ENCODE results near the gene HBP1.
"Not testable (repeated sequence)": the region's sequence is repeated elsewhere in the genome, so short reads cannot be mapped to it uniquely, and the experiment has no call there.

HBP1 gene

DNA sequence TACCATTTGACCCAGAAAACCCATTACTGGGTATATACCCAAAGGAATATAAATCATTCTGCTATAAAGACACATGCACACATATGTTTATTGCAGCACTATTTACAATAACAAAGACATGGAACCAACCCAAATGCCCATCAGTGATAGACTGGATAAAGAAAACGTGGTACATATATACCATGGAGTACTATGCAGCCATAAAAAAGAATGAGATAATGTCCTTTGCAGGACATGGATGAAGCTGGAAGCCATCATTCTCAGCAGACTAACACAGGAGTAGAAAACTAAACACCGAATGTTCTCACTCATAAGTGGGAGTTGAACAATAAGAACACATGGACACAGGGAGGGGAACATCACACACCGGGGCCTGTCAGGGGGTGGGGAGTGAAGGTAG lies 13.1 kb upstream of the HBP1 start:
- DNase-seq = not testable (repeated sequence)

DNA sequence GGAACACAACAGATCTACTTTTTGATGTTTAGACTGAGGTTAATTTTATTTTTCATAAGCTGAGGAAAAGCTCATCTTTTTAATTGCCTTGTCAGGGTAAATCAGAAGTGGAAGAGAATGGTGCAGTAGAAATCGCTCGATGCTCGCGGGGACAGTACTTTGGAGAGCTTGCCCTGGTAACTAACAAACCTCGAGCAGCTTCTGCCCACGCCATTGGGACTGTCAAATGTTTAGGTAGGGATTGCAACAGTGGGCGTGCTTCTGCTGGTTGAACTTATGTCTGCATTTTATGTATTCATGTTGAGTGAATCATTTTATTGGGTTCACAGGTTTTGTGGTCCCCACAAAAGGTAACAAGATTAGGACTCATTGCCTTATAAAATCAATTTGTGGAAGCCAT lies 11.7 kb upstream of the HBP1 start:
- no peak for DNase-seq

- DNase-seq = no peak
Measured at GRCh38 chr7:107158028-107158427, 10.8 kb upstream of the HBP1 start.

- no peak for DNase-seq
Measured at GRCh38 chr7:107160389-107160788, 8.4 kb upstream of the HBP1 start.

DNA sequence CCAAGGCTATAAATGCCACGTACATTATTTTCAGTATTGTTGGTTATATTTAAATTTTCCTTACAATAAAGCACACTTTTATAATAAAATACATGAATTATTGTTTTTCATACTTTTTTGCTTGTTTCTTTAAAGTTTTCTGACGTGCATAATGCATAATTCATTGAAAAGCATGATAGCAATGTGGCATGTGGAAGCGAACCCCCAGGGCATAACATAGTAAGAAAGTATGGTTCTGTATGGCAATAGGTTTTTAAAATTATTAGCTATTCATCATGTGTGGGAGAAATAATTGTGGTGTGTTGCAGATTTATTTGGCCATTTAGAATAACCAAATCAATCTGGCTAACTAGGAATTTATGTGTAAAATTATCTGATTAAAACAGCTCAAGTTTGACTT lies 7.4 kb upstream of the HBP1 start:
- no peak for DNase-seq

- no peak for DNase-seq
Measured at GRCh38 chr7:107162475-107162874, 6.3 kb upstream of the HBP1 start.

DNA sequence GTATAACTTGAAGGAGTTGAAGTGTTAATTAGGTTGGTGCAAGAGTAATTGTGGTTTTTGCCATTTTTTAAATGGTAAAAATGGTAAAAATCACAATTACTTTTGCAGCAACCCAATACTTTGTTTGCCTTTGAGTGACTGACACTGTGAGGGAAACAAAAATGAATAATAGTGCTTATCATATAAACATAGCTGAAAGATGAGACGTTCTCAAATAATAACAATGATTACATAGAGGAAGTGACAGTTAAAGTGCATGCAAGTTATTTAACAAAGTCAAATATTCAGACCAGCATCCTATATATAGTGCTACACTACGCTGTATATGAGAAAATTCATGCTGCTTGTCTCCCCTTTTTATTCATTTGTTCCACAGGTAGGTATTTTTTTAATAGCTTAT lies 4.7 kb upstream of the HBP1 start:
- DNase-seq = no peak

DNA sequence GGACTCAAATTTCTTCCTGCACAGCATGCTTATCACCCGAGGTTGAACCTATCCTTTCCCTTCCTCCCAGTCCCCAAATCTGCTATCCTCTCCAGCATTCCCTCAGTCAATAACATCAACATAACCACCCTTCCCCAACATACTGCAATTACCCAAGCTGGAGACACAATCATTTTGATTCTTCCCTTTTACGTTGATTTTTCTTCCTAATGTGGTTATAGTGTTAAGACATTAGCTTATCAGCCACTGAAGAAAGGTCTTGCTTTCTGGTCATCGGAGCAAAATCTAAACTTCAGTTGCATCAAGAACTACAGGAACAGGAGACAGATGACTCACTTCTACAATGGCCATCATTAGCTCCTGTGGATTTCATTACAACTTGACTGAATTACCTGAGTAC lies 3.5 kb upstream of the HBP1 start:
- no peak for DNase-seq

- DNase-seq = no peak
Measured at GRCh38 chr7:107166736-107167426, 1.9 kb upstream of the HBP1 start.

DNA sequence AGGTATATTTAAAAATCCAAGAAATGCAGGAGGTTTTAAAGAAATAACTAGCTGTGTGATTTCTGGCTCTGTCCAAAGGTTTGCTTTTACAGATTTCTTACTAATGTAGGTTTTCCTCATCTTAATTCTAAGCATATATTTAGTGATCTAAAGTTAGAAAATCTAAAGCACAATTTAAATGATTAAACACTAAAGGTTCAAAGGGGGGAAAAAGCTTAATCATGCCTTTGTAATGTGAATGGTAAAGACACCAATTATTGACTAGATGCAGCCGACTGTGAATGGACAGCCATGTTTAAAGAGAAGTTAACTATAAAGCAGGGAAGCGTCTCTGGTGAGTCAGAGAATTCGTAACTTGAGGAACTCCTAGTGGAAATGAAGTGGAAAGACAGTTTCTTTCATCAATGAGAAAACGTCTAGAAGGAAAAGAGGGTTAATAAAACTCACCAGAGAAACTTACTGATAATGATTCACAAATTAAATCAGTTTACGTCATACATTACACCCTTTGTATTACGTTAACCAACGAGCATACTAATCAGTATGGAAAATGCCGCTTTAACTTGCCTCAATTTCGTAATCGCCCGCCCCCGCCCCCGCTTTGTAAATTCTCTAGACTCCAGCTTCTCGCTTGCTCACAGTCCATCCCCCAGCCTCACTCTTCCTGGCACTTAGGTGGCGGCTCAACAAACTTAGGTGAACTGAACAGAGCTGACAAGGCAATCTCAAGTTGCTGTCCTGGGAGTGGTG lies 1.1 kb upstream of the HBP1 start:
- DNase-seq = peak; percentile 54

- DNase-seq = peak; percentile 77
Measured at GRCh38 chr7:107169120-107170050, 582 bp downstream of the HBP1 start.

DNA sequence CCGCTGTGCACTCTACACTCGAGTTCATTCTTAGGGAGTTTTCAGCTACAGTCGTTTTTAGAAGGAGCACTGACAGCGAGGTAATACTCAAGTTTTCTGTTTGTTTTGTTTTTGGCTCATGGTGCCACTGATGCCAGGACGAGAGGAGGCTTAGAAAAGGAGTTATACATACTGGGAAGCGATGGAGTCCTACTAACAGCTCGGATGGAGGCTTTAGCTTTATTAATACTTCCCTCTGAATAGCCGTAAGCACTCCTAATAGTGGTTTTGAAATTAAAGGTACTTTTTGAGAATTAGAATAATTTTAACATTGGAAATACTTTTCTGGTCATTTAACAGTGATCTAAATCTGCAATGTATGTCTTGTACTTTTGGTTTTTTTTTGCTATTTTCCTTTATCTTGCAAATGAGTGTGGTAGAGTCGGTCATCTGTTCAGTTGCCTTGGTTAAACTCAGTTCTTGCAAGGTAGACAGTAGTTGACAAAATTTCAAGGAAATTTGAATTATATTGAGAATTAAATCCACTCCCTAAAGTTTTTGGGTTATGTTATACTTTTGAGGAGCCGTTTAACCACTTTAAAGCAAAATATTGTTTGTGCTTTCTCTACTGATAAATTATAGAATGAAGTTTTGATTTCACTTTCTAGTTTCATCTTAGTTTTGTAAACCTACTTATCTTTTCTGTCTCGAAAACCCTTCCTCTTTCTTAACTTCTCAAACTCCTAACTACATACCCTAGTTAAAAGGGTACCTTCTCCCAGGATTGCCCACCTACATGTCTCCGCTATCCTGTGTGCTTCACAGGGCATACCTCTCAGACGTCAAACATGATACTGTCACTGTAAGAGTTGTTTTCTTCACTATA lies 1.5 kb downstream of the HBP1 start:
- DNase-seq = no peak

GRCh38 chr7:107171496-107171895 lies 2.7 kb downstream of the HBP1 start:
- DNase-seq = no peak

DNA sequence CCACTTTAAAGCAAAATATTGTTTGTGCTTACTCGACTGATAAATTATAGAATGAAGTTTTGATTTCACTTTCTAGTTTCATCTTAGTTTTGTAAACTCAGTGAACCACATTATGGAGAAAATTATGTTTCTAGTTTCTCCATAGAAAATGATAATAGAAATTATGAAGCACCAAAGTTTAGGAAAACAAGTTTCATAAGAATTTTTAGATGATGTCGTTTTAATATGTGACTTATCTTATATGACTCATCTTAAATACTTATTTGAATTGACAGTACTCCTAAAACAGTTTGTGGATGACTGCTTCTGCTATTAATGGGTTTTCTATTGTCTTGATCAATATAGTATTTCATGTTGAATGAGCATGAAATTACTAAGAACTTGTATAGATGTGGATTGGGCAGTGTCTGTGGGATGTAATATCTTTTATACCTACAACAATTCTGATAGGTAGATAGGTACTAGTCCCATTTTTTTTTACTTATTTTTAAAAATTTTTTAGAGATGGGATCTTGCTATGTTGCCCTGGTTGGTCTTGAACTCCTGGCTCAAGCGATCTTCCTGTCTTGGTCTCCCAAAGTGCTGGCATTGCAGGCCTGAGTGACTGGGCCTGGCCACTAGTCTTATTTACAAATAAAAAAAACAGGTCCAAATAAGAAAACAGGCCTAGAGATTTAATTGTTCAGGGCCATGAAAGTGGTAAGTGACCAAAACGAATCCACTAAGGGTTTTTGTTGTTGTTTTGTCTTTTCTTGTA lies 3.7 kb downstream of the HBP1 start:
- no peak for DNase-seq

DNA sequence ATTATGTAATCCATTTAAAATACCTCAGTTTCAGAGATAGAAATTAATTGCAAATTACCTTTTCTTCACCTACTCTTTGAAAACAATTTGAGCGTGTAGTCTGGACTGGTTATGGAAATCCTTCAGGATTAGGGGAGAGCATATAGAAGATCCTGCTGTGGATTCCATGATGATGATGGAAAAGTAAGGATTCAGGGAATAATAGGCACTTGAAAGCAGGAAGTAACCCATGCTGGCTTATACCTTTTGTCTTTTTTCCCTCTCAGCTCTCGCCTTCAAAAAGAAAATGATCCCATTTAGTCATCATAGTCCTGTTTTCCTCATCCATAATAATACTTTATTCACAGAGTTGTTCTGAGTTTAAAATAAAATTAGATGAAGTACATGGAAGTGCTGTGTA lies 4.4 kb downstream of the HBP1 start:
- no peak for DNase-seq

- DNase-seq = no peak
Measured at GRCh38 chr7:107173691-107174406, 5.0 kb downstream of the HBP1 start.

DNA sequence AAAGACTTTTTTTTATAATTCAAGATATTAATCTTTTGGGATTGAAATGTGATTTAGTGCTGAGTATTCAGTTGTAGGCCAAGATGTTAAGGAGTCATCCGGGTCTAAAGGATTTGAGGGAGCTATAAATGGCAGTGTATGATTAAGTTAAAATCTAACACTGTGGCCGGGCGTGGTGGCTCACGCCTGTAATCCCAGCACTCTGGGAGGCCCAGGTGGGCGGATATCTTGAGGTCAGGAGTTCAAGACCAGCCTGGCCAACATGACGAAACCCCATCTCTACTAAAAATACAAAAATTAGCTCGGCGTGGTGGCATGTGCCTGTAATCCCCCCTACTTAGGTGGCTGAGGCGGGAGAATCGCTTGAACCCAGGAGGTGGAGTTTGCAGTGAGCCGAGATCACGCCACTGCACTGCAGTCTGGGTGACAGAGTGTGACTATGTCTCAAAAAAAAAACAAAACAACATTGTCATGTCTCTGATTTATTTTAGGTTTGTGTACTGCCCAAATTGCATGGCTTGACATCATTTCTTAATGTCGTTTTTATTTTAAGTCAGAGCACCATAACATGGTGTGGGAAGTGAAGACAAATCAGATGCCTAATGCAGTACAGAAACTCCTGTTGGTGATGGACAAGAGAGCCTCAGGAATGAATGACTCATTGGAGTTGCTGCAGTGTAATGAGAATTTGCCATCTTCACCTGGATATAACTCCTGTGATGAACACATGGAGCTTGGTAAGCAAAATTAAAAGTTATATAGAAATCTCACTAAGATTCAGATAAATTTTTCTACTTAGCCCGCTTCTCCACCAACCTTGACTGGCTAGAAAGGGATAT lies 10.7 kb downstream of the HBP1 start:
- DNase-seq = no peak

GRCh38 chr7:107180378-107180777 lies 11.6 kb downstream of the HBP1 start:
- DNase-seq = no peak

DNA sequence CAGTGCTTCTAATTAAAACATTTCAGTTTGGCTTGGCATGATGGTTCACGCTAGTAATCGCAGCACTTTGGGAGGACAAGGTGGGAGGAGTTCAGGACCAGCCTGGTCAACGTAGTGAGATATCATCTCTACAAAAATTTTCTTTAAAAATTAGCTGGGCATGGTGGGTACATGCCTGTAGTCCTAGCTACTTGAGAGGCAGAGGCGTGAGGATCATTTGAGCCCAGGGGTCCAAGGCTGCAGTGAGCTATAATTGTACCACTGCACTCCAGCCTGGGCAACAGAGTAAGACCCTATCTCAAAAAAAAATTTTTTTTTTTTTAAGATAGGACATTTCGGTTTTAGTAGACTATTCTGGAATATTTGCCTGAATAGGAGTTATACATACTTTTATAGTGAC lies 12.4 kb downstream of the HBP1 start:
- DNase-seq = no peak

- no peak for DNase-seq
Measured at GRCh38 chr7:107185716-107186115, 16.9 kb downstream of the HBP1 start.

Measured in NCI-H1417 treated with DMSO at 0.1 percent for 48 hours (cell line).